Brain microvascular endothelial cell (primary cell): ENCODE measurements around the gene ESYT2.
A peak's percentile ranks its signal among the peaks of the same experiment; 100 is the strongest.
"Not testable (repeated sequence)": the region's sequence is repeated elsewhere in the genome, so short reads cannot be mapped to it uniquely, and the experiment has no call there.

Source experiments
- DNase-seq: peaks from one replicate; pipeline ENCODE4 v3.0.0-alpha.2; 2020
- H3K27ac ChIP-seq: fragments of 250-450 bp; sonication (Bioruptor Pico); 2 replicates; pipeline ENCODE4 v1.5.1; 2020; ENCODE audit warnings: mild to moderate bottlenecking, moderate library complexity
- H3K27me3 ChIP-seq: fragments of 250-450 bp; sonication (Bioruptor Pico); replicated peaks from 2 replicates; pipeline ENCODE4 v1.5.1; 2020; ENCODE audit warnings: mild to moderate bottlenecking
- H3K36me3 ChIP-seq: fragments of 250-450 bp; sonication (Bioruptor Pico); replicated peaks from 2 replicates; pipeline ENCODE4 v1.5.1; 2020; ENCODE audit warnings: mild to moderate bottlenecking
- H3K4me3 ChIP-seq: 2 replicates; pipeline ENCODE4 v1.5.1; 2011; ENCODE audit warnings: low read depth, mild to moderate bottlenecking, control low read depth, low read length, moderate library complexity
- CTCF ChIP-seq: IDR thresholded peaks from 2 replicates; pipeline ENCODE4 v1.5.1; 2011; ENCODE audit warnings: low read depth, mild to moderate bottlenecking, moderate library complexity, low read length, control low read depth, inconsistent platforms; ENCODE audit errors: missing control alignments
- in situ Hi-C: cut with HindIII; loops from 2 replicates; pipeline ENCODE4 v1.10.0; 2017; ENCODE audit warnings: low sequenced_read_pairs, low pct_ligation_motif_present

The ESYT2 gene

DNA sequence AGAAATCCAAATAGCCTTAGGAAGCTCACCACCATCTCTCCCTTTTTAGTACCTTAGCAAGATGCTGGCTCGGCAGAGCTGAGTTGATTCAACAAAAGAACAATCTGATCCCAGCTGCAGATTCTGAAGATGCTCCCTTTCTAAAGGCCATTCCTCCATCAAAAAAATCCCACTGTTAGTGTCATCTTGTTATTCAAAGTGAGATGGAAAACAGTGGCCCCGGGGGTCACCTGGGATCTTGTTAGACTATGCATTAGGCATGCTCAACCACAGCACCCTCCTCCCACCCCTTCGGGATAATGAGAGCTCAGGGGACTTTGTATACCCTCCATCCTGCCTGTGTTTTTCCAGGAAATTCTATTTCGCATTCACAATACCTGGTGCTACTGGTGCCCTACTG, 127.1 kb downstream of the ESYT2 start:
- no peak for TF ChIP-seq CTCF
- Histone ChIP-seq H3K27me3 (no peaks in the 10 kb centered on the region), H3K36me3 (no peaks in the 10 kb centered on the region), H3K4me3 (no peak overlapping the region), H3K27ac (no peak overlapping the region)
- in situ Hi-C loops, result no loop called here
- DNase-seq, result no peak

- H3K27me3 ChIP-seq, result no peaks in the 10 kb centered on the region
- H3K36me3 ChIP-seq, result no peaks in the 10 kb centered on the region
- no peak for TF ChIP-seq CTCF
- H3K4me3 ChIP-seq, result no peak overlapping the region
- no peak for DNase-seq
- H3K27ac ChIP-seq, result no peak overlapping the region
- in situ Hi-C loops, result no loop called here
Measured at GRCh38 chr7:158700008-158700407, 129.3 kb downstream of the ESYT2 start.

DNA sequence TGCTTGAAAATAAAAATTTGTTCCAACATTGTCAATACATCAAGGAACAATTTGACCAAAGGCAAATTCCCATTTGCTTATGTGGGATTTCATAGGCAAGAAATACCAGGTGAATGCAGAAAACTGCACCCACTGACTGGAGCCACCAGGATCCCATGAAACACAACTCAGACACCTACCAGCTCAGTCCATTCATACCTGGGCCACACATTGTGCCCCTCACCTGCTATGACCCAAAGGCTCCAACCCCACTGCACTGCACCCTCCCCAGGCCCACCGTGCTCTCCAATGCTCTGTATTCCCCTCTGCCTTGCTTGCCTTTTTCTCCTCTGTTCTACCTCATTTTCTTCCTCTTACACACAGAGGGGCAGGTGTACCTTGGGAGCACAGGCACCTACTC, 130.0 kb downstream of the ESYT2 start:
- no peak for TF ChIP-seq CTCF
- in situ Hi-C loops, result no loop called here

GRCh38 chr7:158698657-158699195, 130.6 kb downstream of the ESYT2 start:
- H3K27ac ChIP-seq, result no peak overlapping the region
- no peaks in the 10 kb centered on the region for H3K36me3 ChIP-seq
- no peak for TF ChIP-seq CTCF
- H3K27me3 ChIP-seq, result no peaks in the 10 kb centered on the region
- no peak overlapping the region for H3K4me3 ChIP-seq
- in situ Hi-C loops, result no loop called here
- no peak for DNase-seq

More for the DNA sequence above, 130.0 kb downstream of the ESYT2 start:
- DNase-seq, result no peak
- Histone ChIP-seq H3K27ac (no peak overlapping the region), H3K4me3 (no peak overlapping the region), H3K27me3 (no peaks in the 10 kb centered on the region), H3K36me3 (no peaks in the 10 kb centered on the region)

DNA sequence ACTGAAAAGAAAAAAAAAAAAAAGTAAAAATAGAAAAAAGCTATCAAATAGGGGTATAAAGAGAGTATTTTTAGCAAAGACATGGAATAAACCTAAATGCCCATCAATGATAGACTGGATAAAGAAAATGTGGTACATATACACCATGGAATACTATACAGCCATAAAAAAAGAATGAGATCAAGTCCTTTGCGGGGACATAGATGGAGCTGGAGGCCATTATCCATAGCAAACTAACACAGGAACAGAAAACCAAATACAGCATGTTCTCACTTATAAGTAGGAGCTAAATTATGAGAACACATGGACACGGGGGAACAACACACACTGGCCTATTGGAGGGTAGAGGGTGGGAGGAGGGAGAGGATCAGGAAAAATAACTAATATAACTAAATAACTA, 131.7 kb downstream of the ESYT2 start:
- DNase-seq, H3K4me3 ChIP-seq, H3K27ac ChIP-seq, in situ Hi-C loops, H3K27me3 ChIP-seq, H3K36me3 ChIP-seq: not testable (repeated sequence)

- DNase-seq, result peak; percentile 83
- no peak overlapping the region for H3K27ac ChIP-seq
- H3K27me3 ChIP-seq, result no peaks in the 10 kb centered on the region
- peak; percentile 81 for TF ChIP-seq CTCF
- no peaks in the 10 kb centered on the region for H3K36me3 ChIP-seq
- no peak overlapping the region for H3K4me3 ChIP-seq
- in situ Hi-C loops, result no loop called here
Measured at GRCh38 chr7:158695726-158696452, 133.4 kb downstream of the ESYT2 start.
